SK-N-SH treated with all-trans-retinoic acid at 6 μM for 48 hours (cell line): ENCODE results near the gene ARID3A.

Experiments
- ATAC-seq: fragments of 200-7000 bp; cut with Tn5 transposase; 3 replicates; pipeline ENCODE4 v1.9.1; 2020; ENCODE audit warnings: mild to moderate bottlenecking, moderate library complexity
- ARNTL ChIP-seq: fragments of 450-650 bp; formaldehyde crosslinking; IDR thresholded peaks from 2 replicates; pipeline ENCODE4 v1.5.0; 2020; ENCODE audit warnings: low read depth, mild to moderate bottlenecking, moderate library complexity, borderline replicate concordance
- BACH2 ChIP-seq: fragments of 250-450 bp; sonication (Bioruptor Pico); IDR thresholded peaks from 2 replicates; pipeline ENCODE4 v1.9.0; 2021; ENCODE audit warnings: mild to moderate bottlenecking, borderline replicate concordance
- CSDC2 ChIP-seq: fragments of 250-450 bp; sonication (Bioruptor Pico); IDR thresholded peaks from 2 replicates; pipeline ENCODE4 v1.5.0; 2020; ENCODE audit warnings: mild to moderate bottlenecking, moderate library complexity
- ESRRG ChIP-seq: fragments of 250-450 bp; sonication (Bioruptor Pico); IDR thresholded peaks from 2 replicates; pipeline ENCODE4 v1.6.1; 2021; ENCODE audit warnings: mild to moderate bottlenecking
- GLIS3 ChIP-seq: fragments of 250-450 bp; sonication (Bioruptor Pico); IDR thresholded peaks from 2 replicates; pipeline ENCODE4 v1.5.0; 2020; ENCODE audit warnings: mild to moderate bottlenecking, moderate library complexity
- ISL1 ChIP-seq: fragments of 250-450 bp; sonication (Bioruptor Pico); IDR thresholded peaks from 2 replicates; pipeline ENCODE4 v2.1.2; 2022; ENCODE audit warnings: mild to moderate bottlenecking, moderate library complexity
- OSR1 ChIP-seq: fragments of 250-450 bp; sonication (Bioruptor Pico); IDR thresholded peaks from 2 replicates; pipeline ENCODE4 v1.8.0; 2022; ENCODE audit warnings: moderate library complexity, mild to moderate bottlenecking, inconsistent platforms
- PPARA ChIP-seq: fragments of 250-450 bp; sonication (Bioruptor Pico); IDR thresholded peaks from 2 replicates; pipeline ENCODE4 v1.5.0; 2020; ENCODE audit warnings: mild to moderate bottlenecking, borderline replicate concordance
- RARB ChIP-seq: fragments of 250-450 bp; sonication (Bioruptor Pico); IDR thresholded peaks from 2 replicates; pipeline ENCODE4 v1.8.0; 2021; ENCODE audit warnings: mild to moderate bottlenecking, moderate library complexity
- TCF4 ChIP-seq: fragments of 250-450 bp; sonication (Bioruptor Pico); IDR thresholded peaks from 2 replicates; pipeline ENCODE4 v1.8.0; 2021; ENCODE audit warnings: mild to moderate bottlenecking, moderate library complexity, borderline replicate concordance
- ZC3H10 ChIP-seq: fragments of 250-450 bp; sonication (Bioruptor Pico); IDR thresholded peaks from 2 replicates; pipeline ENCODE4 v1.5.1; 2021; ENCODE audit warnings: mild to moderate bottlenecking, moderate library complexity
- ZFP3 ChIP-seq: fragments of 250-450 bp; sonication (Bioruptor Pico); IDR thresholded peaks from 2 replicates; pipeline ENCODE4 v1.5.0; 2020; ENCODE audit warnings: mild to moderate bottlenecking, moderate library complexity
- ZFP30 ChIP-seq: fragments of 450-650 bp; formaldehyde crosslinking; IDR thresholded peaks from 2 replicates; pipeline ENCODE4 v1.5.0; 2022; ENCODE audit warnings: mild to moderate bottlenecking, moderate library complexity
- ZNF70 ChIP-seq: fragments of 450-650 bp; formaldehyde crosslinking; IDR thresholded peaks from 2 replicates; pipeline ENCODE4 v1.5.0; 2020; ENCODE audit warnings: mild to moderate bottlenecking, moderate library complexity
- ZNF8 ChIP-seq: fragments of 450-650 bp; formaldehyde crosslinking; IDR thresholded peaks from 2 replicates; pipeline ENCODE4 v1.5.0; 2020; ENCODE audit warnings: mild to moderate bottlenecking, moderate library complexity
- TF ChIP-seq, protein P1 (sequence below): fragments of 250-450 bp; sonication (Bioruptor Pico); IDR thresholded peaks from 2 replicates; pipeline ENCODE4 v1.5.0; 2020; ENCODE audit warnings: mild to moderate bottlenecking, moderate library complexity
- TF ChIP-seq, protein P2 (sequence below): fragments of 250-450 bp; sonication (Bioruptor Pico); IDR thresholded peaks from 2 replicates; pipeline ENCODE4 v1.8.0; 2021; ENCODE audit warnings: low read depth, mild to moderate bottlenecking, moderate library complexity, borderline replicate concordance
- TF ChIP-seq, protein P3 (sequence below): fragments of 250-450 bp; sonication (Bioruptor Pico); IDR thresholded peaks from 2 replicates; pipeline ENCODE4 v1.8.0; 2020; ENCODE audit warnings: mild to moderate bottlenecking, moderate library complexity, borderline replicate concordance
- TF ChIP-seq, protein P4 (sequence below): fragments of 250-450 bp; sonication (Bioruptor Pico); IDR thresholded peaks from 2 replicates; pipeline ENCODE4 v1.5.1; 2020; ENCODE audit warnings: low read depth, mild to moderate bottlenecking, moderate library complexity
- TF ChIP-seq, protein P5 (sequence below): fragments of 250-450 bp; sonication (Bioruptor Pico); IDR thresholded peaks from 2 replicates; pipeline ENCODE4 v1.5.1; 2021; ENCODE audit warnings: mild to moderate bottlenecking, moderate library complexity

ARID3A gene

DNA sequence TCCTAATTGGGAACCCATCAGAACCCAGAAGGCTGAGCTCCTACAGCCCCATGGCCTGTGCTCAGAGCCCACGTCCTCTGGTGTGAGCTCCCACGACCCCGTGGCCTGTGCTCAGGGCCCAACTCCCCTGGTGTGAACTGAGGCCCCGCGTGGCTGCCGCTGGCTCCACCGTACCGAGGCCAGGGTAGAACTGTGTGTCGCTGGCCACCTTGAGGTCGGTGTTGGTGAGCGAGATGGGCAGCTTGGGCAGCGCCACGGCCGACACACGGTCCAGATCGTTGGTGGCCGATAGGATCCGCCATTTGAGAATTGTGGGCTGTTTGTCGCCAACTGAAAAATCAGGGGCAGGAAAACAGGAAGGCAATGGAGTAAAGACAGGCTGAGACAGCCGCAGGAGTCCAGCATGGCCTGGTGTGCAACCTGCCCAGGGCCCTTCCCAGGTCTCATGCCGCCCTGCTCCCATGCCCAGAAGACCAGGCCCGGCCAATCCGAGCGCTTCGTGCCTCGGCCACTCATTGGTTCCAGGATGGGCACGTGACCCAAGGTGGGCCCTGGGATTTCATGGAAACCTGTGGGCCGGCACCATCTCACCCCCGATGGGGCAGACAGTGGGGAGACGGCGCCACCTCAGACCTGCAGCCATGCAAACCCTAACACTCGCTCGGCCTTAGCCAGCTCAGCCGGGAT, 44.3 kb upstream of the ARID3A start:
- ATAC-seq = no peak
- TF ChIP-seq, protein P1, sequence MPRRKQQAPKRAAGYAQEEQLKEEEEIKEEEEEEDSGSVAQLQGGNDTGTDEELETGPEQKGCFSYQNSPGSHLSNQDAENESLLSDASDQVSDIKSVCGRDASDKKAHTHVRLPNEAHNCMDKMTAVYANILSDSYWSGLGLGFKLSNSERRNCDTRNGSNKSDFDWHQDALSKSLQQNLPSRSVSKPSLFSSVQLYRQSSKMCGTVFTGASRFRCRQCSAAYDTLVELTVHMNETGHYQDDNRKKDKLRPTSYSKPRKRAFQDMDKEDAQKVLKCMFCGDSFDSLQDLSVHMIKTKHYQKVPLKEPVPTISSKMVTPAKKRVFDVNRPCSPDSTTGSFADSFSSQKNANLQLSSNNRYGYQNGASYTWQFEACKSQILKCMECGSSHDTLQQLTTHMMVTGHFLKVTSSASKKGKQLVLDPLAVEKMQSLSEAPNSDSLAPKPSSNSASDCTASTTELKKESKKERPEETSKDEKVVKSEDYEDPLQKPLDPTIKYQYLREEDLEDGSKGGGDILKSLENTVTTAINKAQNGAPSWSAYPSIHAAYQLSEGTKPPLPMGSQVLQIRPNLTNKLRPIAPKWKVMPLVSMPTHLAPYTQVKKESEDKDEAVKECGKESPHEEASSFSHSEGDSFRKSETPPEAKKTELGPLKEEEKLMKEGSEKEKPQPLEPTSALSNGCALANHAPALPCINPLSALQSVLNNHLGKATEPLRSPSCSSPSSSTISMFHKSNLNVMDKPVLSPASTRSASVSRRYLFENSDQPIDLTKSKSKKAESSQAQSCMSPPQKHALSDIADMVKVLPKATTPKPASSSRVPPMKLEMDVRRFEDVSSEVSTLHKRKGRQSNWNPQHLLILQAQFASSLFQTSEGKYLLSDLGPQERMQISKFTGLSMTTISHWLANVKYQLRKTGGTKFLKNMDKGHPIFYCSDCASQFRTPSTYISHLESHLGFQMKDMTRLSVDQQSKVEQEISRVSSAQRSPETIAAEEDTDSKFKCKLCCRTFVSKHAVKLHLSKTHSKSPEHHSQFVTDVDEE (CRISPR knock-in tag) = no peak

DNA sequence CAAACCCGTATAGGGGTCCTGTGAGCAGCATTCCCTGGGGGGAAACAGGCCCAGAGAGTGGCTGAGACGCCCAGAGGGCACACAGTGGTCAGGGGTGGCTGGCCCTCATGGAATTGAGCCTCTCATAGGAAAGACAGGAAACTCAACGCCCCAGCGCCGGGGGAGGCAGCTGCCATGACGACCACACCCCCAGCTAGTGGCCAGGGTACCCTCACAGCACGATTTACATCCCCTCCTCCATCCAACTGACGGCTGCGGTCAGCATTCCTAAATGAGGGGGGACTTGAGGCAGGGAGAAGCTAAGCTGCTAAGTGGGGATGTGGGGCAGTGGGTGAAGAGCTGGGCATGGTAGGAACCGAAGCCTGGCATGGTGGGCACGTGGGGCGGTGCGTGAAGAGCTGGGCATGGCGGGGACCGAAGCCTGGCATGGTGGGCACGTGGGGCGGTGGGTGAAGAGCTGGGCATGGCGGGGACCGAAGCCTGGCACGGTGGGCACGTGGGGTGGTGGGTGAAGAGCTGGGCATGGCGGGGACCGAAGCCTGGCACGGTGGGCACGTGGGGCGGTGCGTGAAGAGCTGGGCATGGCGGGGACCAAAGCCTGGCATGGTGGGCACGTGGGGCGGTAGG, 42.9 kb upstream of the ARID3A start:
- no peak for TF ChIP-seq GLIS3 (CRISPR knock-in tag)
- no peak for ATAC-seq

DNA sequence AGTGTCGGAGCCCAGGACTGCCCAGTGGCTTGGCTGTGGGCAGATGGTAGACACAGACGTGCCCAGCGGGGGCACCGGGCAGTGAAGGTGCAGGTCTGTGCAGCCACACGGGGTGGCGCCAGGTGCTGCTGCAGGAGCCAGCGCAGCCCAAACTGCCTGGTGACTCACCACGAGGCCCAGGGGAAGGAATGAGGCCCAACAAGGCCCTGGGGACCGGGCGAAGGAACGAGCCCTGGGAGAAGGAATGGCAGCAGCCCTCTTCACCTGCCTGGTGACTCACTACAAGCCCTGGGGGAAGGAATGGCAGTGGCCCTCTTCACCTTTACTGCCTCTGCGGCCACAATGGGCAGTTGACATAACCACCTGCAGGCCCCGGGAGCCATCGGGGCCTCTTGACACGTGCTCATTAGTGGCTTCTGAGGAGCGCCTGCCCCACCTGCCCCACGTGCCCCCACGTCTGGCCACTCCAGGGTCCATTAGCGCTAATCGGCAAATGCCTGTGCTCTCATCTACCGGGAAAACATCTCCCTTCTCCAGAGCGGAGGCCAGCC, 42.1 kb upstream of the ARID3A start:
- TF ChIP-seq ZNF70 = no peak
- no peak for TF ChIP-seq ESRRG
- TF ChIP-seq, protein P1 (CRISPR knock-in tag) = no peak
- TF ChIP-seq ARNTL (CRISPR knock-in tag) = no peak
- TF ChIP-seq ZNF8 (CRISPR knock-in tag) = no peak
- no peak for TF ChIP-seq GLIS3 (CRISPR knock-in tag)
- TF ChIP-seq, protein P2, sequence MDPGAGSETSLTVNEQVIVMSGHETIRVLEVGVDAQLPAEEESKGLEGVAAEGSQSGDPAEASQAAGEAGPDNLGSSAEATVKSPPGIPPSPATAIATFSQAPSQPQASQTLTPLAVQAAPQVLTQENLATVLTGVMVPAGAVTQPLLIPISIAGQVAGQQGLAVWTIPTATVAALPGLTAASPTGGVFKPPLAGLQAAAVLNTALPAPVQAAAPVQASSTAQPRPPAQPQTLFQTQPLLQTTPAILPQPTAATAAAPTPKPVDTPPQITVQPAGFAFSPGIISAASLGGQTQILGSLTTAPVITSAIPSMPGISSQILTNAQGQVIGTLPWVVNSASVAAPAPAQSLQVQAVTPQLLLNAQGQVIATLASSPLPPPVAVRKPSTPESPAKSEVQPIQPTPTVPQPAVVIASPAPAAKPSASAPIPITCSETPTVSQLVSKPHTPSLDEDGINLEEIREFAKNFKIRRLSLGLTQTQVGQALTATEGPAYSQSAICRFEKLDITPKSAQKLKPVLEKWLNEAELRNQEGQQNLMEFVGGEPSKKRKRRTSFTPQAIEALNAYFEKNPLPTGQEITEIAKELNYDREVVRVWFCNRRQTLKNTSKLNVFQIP = no peak
- TF ChIP-seq PPARA (CRISPR knock-in tag) = no peak
- TF ChIP-seq ZC3H10 (CRISPR knock-in tag) = no peak
- no peak for TF ChIP-seq RARB (CRISPR knock-in tag)
- TF ChIP-seq ZFP30 (CRISPR knock-in tag) = no peak
- no peak for TF ChIP-seq ZFP3 (CRISPR knock-in tag)
- TF ChIP-seq, protein P3, sequence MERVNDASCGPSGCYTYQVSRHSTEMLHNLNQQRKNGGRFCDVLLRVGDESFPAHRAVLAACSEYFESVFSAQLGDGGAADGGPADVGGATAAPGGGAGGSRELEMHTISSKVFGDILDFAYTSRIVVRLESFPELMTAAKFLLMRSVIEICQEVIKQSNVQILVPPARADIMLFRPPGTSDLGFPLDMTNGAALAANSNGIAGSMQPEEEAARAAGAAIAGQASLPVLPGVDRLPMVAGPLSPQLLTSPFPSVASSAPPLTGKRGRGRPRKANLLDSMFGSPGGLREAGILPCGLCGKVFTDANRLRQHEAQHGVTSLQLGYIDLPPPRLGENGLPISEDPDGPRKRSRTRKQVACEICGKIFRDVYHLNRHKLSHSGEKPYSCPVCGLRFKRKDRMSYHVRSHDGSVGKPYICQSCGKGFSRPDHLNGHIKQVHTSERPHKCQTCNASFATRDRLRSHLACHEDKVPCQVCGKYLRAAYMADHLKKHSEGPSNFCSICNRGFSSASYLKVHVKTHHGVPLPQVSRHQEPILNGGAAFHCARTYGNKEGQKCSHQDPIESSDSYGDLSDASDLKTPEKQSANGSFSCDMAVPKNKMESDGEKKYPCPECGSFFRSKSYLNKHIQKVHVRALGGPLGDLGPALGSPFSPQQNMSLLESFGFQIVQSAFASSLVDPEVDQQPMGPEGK = no peak
- no peak for TF ChIP-seq OSR1
- no peak for TF ChIP-seq ISL1 (CRISPR knock-in tag)
- TF ChIP-seq, protein P4, sequence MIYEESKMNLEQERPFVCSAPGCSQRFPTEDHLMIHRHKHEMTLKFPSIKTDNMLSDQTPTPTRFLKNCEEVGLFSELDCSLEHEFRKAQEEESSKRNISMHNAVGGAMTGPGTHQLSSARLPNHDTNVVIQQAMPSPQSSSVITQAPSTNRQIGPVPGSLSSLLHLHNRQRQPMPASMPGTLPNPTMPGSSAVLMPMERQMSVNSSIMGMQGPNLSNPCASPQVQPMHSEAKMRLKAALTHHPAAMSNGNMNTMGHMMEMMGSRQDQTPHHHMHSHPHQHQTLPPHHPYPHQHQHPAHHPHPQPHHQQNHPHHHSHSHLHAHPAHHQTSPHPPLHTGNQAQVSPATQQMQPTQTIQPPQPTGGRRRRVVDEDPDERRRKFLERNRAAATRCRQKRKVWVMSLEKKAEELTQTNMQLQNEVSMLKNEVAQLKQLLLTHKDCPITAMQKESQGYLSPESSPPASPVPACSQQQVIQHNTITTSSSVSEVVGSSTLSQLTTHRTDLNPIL = no peak
- TF ChIP-seq BACH2 (CRISPR knock-in tag) = no peak
- TF ChIP-seq, protein P5, sequence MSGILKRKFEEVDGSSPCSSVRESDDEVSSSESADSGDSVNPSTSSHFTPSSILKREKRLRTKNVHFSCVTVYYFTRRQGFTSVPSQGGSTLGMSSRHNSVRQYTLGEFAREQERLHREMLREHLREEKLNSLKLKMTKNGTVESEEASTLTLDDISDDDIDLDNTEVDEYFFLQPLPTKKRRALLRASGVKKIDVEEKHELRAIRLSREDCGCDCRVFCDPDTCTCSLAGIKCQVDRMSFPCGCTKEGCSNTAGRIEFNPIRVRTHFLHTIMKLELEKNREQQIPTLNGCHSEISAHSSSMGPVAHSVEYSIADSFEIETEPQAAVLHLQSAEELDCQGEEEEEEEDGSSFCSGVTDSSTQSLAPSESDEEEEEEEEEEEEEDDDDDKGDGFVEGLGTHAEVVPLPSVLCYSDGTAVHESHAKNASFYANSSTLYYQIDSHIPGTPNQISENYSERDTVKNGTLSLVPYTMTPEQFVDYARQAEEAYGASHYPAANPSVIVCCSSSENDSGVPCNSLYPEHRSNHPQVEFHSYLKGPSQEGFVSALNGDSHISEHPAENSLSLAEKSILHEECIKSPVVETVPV (CRISPR knock-in tag) = no peak
- no peak for TF ChIP-seq CSDC2 (CRISPR knock-in tag)
- TF ChIP-seq TCF4 = no peak

More for the DNA sequence above, 42.1 kb upstream of the ARID3A start:
- no peak for ATAC-seq
